ENCODE results near the gene CFAP251. TPM values are rescaled to one million over a fixed set of nuclear protein-coding genes. Genes with fewer than 3 reads are reported as not detected.
"Not testable (repeated sequence)": the region's sequence is repeated elsewhere in the genome, so short reads cannot be mapped to it uniquely, and the experiment has no call there.

CFAP251 gene, protein sequence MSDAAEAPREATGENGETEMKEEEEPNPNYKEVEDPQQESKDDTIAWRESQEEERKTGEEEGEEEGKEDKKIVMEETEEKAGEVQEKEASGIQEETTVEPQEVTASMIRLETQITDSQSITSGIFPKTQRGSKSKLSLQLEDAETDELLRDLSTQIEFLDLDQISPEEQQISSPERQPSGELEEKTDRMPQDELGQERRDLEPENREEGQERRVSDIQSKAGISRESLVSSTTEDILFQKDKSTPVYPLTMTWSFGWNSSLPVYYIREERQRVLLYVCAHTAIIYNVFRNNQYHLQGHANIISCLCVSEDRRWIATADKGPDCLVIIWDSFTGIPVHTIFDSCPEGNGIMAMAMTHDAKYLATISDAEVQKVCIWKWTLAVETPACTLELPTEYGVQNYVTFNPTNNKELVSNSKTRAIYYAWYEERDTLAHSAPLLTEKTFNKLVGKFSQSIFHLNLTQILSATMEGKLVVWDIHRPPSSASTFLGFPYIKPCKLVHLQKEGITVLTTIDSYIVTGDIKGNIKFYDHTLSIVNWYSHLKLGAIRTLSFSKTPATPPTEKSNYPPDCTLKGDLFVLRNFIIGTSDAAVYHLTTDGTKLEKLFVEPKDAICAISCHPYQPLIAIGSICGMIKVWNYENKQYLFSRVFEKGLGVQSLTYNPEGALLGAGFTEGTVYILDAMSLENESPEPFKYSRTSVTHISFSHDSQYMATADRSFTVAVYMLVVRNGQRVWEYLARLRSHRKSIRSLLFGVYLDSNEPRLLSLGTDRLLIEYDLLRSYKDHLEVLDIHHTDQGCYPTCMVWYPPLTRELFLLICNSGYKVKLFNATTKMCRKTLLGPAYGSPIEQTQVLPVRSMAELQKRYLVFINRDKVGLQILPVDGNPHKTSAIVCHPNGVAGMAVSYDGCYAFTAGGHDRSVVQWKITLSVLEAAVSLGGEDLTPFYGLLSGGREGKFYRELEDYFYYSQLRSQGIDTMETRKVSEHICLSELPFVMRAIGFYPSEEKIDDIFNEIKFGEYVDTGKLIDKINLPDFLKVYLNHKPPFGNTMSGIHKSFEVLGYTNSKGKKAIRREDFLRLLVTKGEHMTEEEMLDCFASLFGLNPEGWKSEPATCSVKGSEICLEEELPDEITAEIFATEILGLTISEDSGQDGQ
- total RNA-seq (2021; ENCODE audit: unreplicated experiment) (2.6 TPM), Bru-seq, nascent RNA (percentile 40 among the genes with signal in this experiment), BruChase-seq, experiment 1, labeled RNA remaining after a 6-hour chase (percentile 58 among the genes with signal in this experiment), BruChase-seq, experiment 2, labeled RNA remaining after a 2-hour chase (percentile 51 among the genes with signal in this experiment)
- polyA plus RNA-seq (2012): 1.8 and 2.5 TPM in 2 replicates
- long read RNA-seq, partial matches to known transcripts: 0 of 3 reads
- long read RNA-seq, other reads (novel, unspliced or antisense): 2 of 3 reads

DNA sequence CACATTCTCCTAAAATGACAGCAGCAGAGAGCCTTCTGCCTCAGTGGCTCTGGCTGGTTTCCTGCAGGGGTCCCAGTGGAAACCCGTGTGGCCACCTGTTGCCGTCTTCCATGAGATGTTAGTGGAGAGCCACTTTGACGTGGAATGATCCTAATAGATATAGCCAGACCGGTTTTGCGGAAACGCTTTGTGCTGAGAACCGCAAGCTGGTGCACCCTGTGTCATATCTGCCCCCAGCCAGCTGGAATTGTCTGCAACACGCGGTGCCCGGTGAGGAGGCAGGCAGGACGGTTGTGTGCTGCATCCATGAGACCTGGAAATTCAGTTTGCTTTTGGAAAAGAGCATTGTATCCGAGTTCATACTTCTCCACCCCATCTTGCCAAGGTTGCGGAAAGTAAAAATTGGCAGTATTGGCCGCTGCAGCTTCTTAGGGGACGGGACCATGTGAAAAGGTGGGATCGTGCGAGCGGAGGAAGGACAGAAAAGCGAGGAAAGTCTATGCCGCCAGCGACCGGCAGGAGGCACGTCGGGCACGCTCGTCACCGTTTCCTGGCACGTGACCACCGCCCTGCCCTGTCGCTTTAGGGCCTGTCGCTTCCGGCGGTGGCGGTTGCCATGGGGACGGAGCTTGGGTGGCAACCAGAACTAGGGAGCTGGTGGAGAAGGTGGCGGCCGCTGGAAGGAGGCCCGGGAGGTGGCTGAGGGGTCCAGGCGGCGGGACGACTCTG, at the start of gene CFAP251:
Gene CFAP251, plus strand, starts transcription at position 643 of the 729 bp plus-strand sequence. CDS start 2,714 bp downstream, outside the sequence.
- ChIA-PET CTCF (interaction anchor here (0.5 to 2.6 kb wide), 7 partner anchors 9 to 273 kb away, joined by 3 to 16 read pairs (median 3); partner anchors contain the start of genes PSMD9 and RHOF), POLR2A (no interaction called here), RAD21 (ENCODE audit: low non-redundant PET in 1 of 2, low total read pairs in 2 of 2, uncharacterized antibody in 2 of 2, unreplicated experiment in 2 of 2) (no interaction called here)
- Histone ChIP-seq H2AFZ (ENCODE audit: low read depth, low read length, poor library complexity, severe bottlenecking) (peak within 1 kb of the TSS; percentile 67), H3K9me3 (ENCODE audit: control insufficient read depth in 1 of 2, insufficient read depth in 1 of 2, low read depth in 1 of 2, low read length in 2 of 2) (no peaks in the 10 kb centered on the region), H3K4me2 (ENCODE audit: low read length) (peak within 1 kb of the TSS; percentile 84), H3K9ac (ENCODE audit: low read length) (peak within 1 kb of the TSS; percentile 50), H3K36me3 (ENCODE audit: control insufficient read depth in 1 of 2, insufficient read depth in 2 of 2, low read length in 2 of 2) (peaks cover 12 to 23% of the 10 kb centered on the region in 2 experiments; a peak in 3 of 4 replicates), H3K27me3 (ENCODE audit: insufficient read depth, low read length) (no peaks in the 10 kb centered on the region), H3K4me3 (replicated peaks in 1 of 2; ENCODE audit: low read depth in 1 of 2, low read length in 2 of 2) (peak within 1 kb of the TSS; percentile 46 to 52), H3K4me1 (ENCODE audit: control insufficient read depth in 1 of 2, insufficient read depth in 2 of 2, low read length in 2 of 2) (peaks cover 7 to 18% of the 10 kb centered on the region in 2 experiments; a peak in 3 of 4 replicates), H4K20me1 (ENCODE audit: insufficient read depth) (no peaks in the 10 kb centered on the region), H3K9me2 (ENCODE audit: insufficient read depth) (no peaks in the 10 kb centered on the region), H3K27ac (ENCODE audit: low read depth, low read length) (peak within 1 kb of the TSS; percentile 40), H3K79me2 (ENCODE audit: insufficient read depth, low read length) (no peaks in the 10 kb centered on the region)
- TF ChIP-seq FOSL1 (IDR thresholded peaks at IDR 0.05; ENCODE audit: low read depth): no peak
- TF ChIP-seq, protein P1, sequence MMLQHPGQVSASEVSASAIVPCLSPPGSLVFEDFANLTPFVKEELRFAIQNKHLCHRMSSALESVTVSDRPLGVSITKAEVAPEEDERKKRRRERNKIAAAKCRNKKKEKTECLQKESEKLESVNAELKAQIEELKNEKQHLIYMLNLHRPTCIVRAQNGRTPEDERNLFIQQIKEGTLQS (IDR thresholded peaks at IDR 0.05): no peak
- peak; percentile 48 for TF ChIP-seq POLR2AphosphoS5 (IDR thresholded peaks at IDR 0.05; ENCODE audit: low read depth, low read length)
- TF ChIP-seq, protein P2, sequence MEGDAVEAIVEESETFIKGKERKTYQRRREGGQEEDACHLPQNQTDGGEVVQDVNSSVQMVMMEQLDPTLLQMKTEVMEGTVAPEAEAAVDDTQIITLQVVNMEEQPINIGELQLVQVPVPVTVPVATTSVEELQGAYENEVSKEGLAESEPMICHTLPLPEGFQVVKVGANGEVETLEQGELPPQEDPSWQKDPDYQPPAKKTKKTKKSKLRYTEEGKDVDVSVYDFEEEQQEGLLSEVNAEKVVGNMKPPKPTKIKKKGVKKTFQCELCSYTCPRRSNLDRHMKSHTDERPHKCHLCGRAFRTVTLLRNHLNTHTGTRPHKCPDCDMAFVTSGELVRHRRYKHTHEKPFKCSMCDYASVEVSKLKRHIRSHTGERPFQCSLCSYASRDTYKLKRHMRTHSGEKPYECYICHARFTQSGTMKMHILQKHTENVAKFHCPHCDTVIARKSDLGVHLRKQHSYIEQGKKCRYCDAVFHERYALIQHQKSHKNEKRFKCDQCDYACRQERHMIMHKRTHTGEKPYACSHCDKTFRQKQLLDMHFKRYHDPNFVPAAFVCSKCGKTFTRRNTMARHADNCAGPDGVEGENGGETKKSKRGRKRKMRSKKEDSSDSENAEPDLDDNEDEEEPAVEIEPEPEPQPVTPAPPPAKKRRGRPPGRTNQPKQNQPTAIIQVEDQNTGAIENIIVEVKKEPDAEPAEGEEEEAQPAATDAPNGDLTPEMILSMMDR (IDR thresholded peaks at IDR 0.05 in 2 of 3, conservative IDR thresholded peaks at IDR 0.05 in 1 of 3; ENCODE audit: borderline replicate concordance in 1 of 3, insufficient read depth in 1 of 3, low read depth in 2 of 3, low read length in 2 of 3): peak; percentile 38 to 76 (median 64); a peak in 5 of 6 replicates
- TF ChIP-seq RAD21 (IDR thresholded peaks at IDR 0.05; ENCODE audit: low read depth): peak; percentile 79
- TF ChIP-seq SRF (IDR thresholded peaks at IDR 0.05; ENCODE audit: low read depth): peak; percentile 81; the same call in 1 of the 2 replicates
- TF ChIP-seq, protein P3, sequence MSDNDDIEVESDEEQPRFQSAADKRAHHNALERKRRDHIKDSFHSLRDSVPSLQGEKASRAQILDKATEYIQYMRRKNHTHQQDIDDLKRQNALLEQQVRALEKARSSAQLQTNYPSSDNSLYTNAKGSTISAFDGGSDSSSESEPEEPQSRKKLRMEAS (IDR thresholded peaks at IDR 0.05): peak; percentile 93
- intact Hi-C loops (cut with micrococcal nuclease): no loop called here
- ATAC-seq: peak; percentile 98
- DNase-seq (ENCODE audit: low read depth, low spot score): peak; percentile 85
- TSS peak; percentile 74 for BruUV-seq (replicated peaks)

DNA sequence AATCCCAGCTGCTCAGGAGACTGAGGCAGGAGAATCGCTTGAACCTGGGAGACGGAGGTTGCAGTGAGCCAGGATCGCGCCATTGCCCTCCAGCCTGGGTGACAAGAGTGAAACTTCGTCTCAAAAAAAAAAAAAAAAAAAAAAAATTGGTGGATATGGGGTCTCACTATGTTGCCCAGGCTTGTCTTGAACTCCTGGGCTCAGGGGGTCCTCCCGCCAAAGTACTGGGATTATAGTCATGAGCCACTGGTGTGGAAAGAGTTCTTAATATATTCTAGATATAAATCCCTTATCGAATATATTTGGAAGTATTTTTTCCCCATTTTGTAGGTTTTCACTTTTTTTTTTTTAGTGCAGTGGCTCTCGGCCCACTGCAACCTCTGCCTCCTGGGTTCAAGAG, 49.2 kb upstream of the CFAP251 start:
- intact Hi-C loops (cut with micrococcal nuclease); H3K36me3 ChIP-seq (ENCODE audit: control insufficient read depth in 1 of 2, insufficient read depth in 2 of 2, low read length in 2 of 2); BruUV-seq (replicated peaks); RAD21 ChIA-PET (ENCODE audit: low non-redundant PET in 1 of 2, low total read pairs in 2 of 2, uncharacterized antibody in 2 of 2, unreplicated experiment in 2 of 2); ATAC-seq; H3K4me3 ChIP-seq (replicated peaks in 1 of 2; ENCODE audit: low read depth in 1 of 2, low read length in 2 of 2); DNase-seq (ENCODE audit: low read depth, low spot score); H3K9ac ChIP-seq (ENCODE audit: low read length); POLR2A ChIA-PET; H3K9me3 ChIP-seq (ENCODE audit: control insufficient read depth in 1 of 2, insufficient read depth in 1 of 2, low read depth in 1 of 2, low read length in 2 of 2); H3K4me2 ChIP-seq (ENCODE audit: low read length); H2AFZ ChIP-seq (ENCODE audit: low read depth, low read length, poor library complexity, severe bottlenecking); CTCF ChIA-PET; H3K4me1 ChIP-seq (ENCODE audit: control insufficient read depth in 1 of 2, insufficient read depth in 2 of 2, low read length in 2 of 2); H4K20me1 ChIP-seq (ENCODE audit: insufficient read depth); H3K9me2 ChIP-seq (ENCODE audit: insufficient read depth); H3K79me2 ChIP-seq (ENCODE audit: insufficient read depth, low read length); H3K27me3 ChIP-seq (ENCODE audit: insufficient read depth, low read length); H3K27ac ChIP-seq (ENCODE audit: low read depth, low read length): not testable (repeated sequence)

Measured in HCT116 (cell line).